SK-N-SH (cell line): ENCODE data around the gene NTMT1.

Source experiments
- CHD2 ChIP-seq: fragments of 150-350 bp; IDR thresholded peaks from 2 replicates; pipeline ENCODE4 v1.6.1; 2018; ENCODE audit warnings: low read length; ENCODE audit not compliant: partially characterized antibody
- CTCF ChIP-seq: fragments of 200-600 bp; sonication (generic); IDR thresholded peaks from 2 replicates; pipeline ENCODE4 v1.6.1; 2017; ENCODE audit warnings: antibody characterized with exemption, mild to moderate bottlenecking, moderate library complexity
- ELF1 ChIP-seq: IDR thresholded peaks from 2 replicates; pipeline ENCODE4 v1.4.0; 2012
- EP300 ChIP-seq, 2 experiments: IDR thresholded peaks; 2 replicates each; pipeline versions ENCODE4 v1.4.0 to v1.6.1; 2012; ENCODE audit warnings: borderline replicate concordance in 1 of 2, low read depth in 1 of 2, low read length in 1 of 2
- EZH2phosphoT487 ChIP-seq: fragments of 200-600 bp; sonication (generic); IDR thresholded peaks from 2 replicates; pipeline ENCODE4 v1.6.1; 2017; ENCODE audit warnings: low read depth, mixed run types, mild to moderate bottlenecking, antibody characterized with exemption, moderate library complexity, borderline replicate concordance
- GABPA ChIP-seq: IDR thresholded peaks from 2 replicates; pipeline ENCODE4 v1.4.0; 2012; ENCODE audit warnings: low read depth, mild to moderate bottlenecking
- MAX ChIP-seq: IDR thresholded peaks from 2 replicates; pipeline ENCODE4 v1.4.0; 2012; ENCODE audit warnings: low read depth
- MXI1 ChIP-seq: IDR thresholded peaks from 2 replicates; pipeline ENCODE4 v1.6.1; 2012; ENCODE audit warnings: mild to moderate bottlenecking, low read depth, low read length, improper control_type of control experiment
- NFIC ChIP-seq: IDR thresholded peaks from 2 replicates; pipeline ENCODE4 v1.4.0; 2012; ENCODE audit warnings: borderline replicate concordance
- REST ChIP-seq: IDR thresholded peaks from 2 replicates; pipeline ENCODE4 v1.6.1; 2012; ENCODE audit warnings: mild to moderate bottlenecking, low read depth, low read length, moderate library complexity
- SMC3 ChIP-seq: IDR thresholded peaks from 2 replicates; pipeline ENCODE4 v1.6.1; 2012; ENCODE audit warnings: low read depth, low read length, improper control_type of control experiment
- TAF1 ChIP-seq: IDR thresholded peaks from 2 replicates; pipeline ENCODE4 v1.6.1; 2012; ENCODE audit warnings: low read depth, mild to moderate bottlenecking, low read length, moderate library complexity, borderline replicate concordance
- TCF12 ChIP-seq: IDR thresholded peaks from 2 replicates; pipeline ENCODE4 v1.4.0; 2012
- ZBTB33 ChIP-seq: IDR thresholded peaks from 2 replicates; pipeline ENCODE4 v1.4.0; 2012; ENCODE audit warnings: low read depth, borderline replicate concordance

- TF ChIP-seq CTCF (no peak), CHD2 (no peak), MAX (no peak), TAF1 (no peak), ZBTB33 (no peak), EP300 (IDR thresholded peaks at IDR 0.05; ENCODE audit: borderline replicate concordance in 1 of 2, low read depth in 1 of 2, low read length in 1 of 2) (no peak), TCF12 (no peak), ELF1 (no peak), SMC3 (no peak), NFIC (no peak), EZH2phosphoT487 (no peak), GABPA (no peak), MXI1 (no peak), REST (no peak)
Observed at GRCh38 chr9:129632460-129632859, 6.5 kb downstream of the NTMT1 start.
